ENCODE results near the gene TP53BP2. TPM values are rescaled to one million over a fixed set of nuclear protein-coding genes. Genes with fewer than 3 reads are reported as not detected.

The TP53BP2 gene
- total RNA-seq, 1 experiment from 2014 or later, result 38.2 TPM

- POLR2A ChIA-PET, result no interaction called here
- no peak overlapping the region for H3K9ac ChIP-seq (ENCODE audit: low read length)
- ATAC-seq (no peak), DNase-seq (ENCODE audit: low read depth, low spot score) (no peak)
- intact Hi-C loops (cut with micrococcal nuclease), result no loop called here
- no peak overlapping the region for H3K27ac ChIP-seq (ENCODE audit: low read depth, low read length)
- RAD21 ChIA-PET (ENCODE audit: low non-redundant PET in 1 of 2, low total read pairs in 2 of 2, uncharacterized antibody in 2 of 2, unreplicated experiment in 2 of 2), result no interaction called here
- no peaks in the 10 kb centered on the region for H4K20me1 ChIP-seq (ENCODE audit: insufficient read depth)
- peaks cover 93% of the 10 kb centered on the region for H3K79me2 ChIP-seq (ENCODE audit: insufficient read depth, low read length)
- TF ChIP-seq JUND (IDR thresholded peaks at IDR 0.05) (no peak), EZH2phosphoT487 (IDR thresholded peaks at IDR 0.05; ENCODE audit: borderline replicate concordance) (no peak), SRF (IDR thresholded peaks at IDR 0.05; ENCODE audit: low read depth) (no peak), SP1 (IDR thresholded peaks at IDR 0.05; ENCODE audit: low read depth) (no peak), EZH2 (IDR thresholded peaks at IDR 0.05) (no peak), ZNF274 (IDR thresholded peaks at IDR 0.05; ENCODE audit: low read depth, low read length) (no peak), ZFX (IDR thresholded peaks at IDR 0.05) (no peak), RAD21 (IDR thresholded peaks at IDR 0.05; ENCODE audit: low read depth) (no peak), TCF7L2 (IDR thresholded peaks at IDR 0.05; ENCODE audit: borderline replicate concordance, extremely low read depth, insufficient read depth, insufficient read length) (no peak), FOSL1 (IDR thresholded peaks at IDR 0.05; ENCODE audit: low read depth) (no peak), CBX3 (IDR thresholded peaks at IDR 0.05; ENCODE audit: low read depth) (no peak), POLR2AphosphoS5 (IDR thresholded peaks at IDR 0.05; ENCODE audit: low read depth, low read length) (no peak), YY1 (IDR thresholded peaks at IDR 0.05; ENCODE audit: extremely low read depth, insufficient replicate concordance, low read depth, low read length) (no peak), POLR2A (IDR thresholded peaks at IDR 0.05; ENCODE audit: borderline replicate concordance, extremely low read depth, insufficient read depth, insufficient read length) (no peak), REST (IDR thresholded peaks at IDR 0.05; ENCODE audit: low read depth) (no peak)
- 0 out of 4 replicates have a peak, but pooled peaks cover 0 to 4% of the 10 kb centered on the region in 2 experiments for H3K36me3 ChIP-seq (ENCODE audit: control insufficient read depth in 1 of 2, insufficient read depth in 2 of 2, low read length in 2 of 2)
- no peak overlapping the region for H3K4me3 ChIP-seq (replicated peaks in 1 of 2; ENCODE audit: low read depth in 1 of 2, low read length in 2 of 2)
- H3K9me2 ChIP-seq (ENCODE audit: insufficient read depth), result no peaks in the 10 kb centered on the region
- CTCF ChIA-PET, result no interaction called here
- no peaks in the 10 kb centered on the region for H3K27me3 ChIP-seq (ENCODE audit: insufficient read depth, low read length)
- no peak overlapping the region for H2AFZ ChIP-seq (ENCODE audit: low read depth, low read length, poor library complexity, severe bottlenecking)
- no peaks in the 10 kb centered on the region for H3K9me3 ChIP-seq (ENCODE audit: control insufficient read depth in 1 of 2, insufficient read depth in 1 of 2, low read depth in 1 of 2, low read length in 2 of 2)
- BruUV-seq (replicated peaks), result no TSS peak
- H3K4me1 ChIP-seq (ENCODE audit: control insufficient read depth in 1 of 2, insufficient read depth in 2 of 2, low read length in 2 of 2), result 0 out of 4 replicates have a peak, but pooled peaks cover 0 to 3% of the 10 kb centered on the region in 2 experiments
- H3K4me2 ChIP-seq (ENCODE audit: low read length), result no peak overlapping the region
Observed at GRCh38 chr1:223825767-223826748, 19.7 kb downstream of the TP53BP2 start.

All from HCT116 (cell line).